Cardiac fibroblast (primary cell): ENCODE data around the gene ALDH4A1.

ENCODE experiments used
- DNase-seq, 2 donors: peaks; one replicate each; pipeline versions ENCODE4 v3.0.0 to v3.0.0-alpha.2; 2010; ENCODE audit warnings: low read depth in 2 of 2
- H3K4me3 ChIP-seq, 2 donors: replicated peaks in 1 of 2; 1 replicate in 1 of 2; 2 replicates in 1 of 2; pipeline ENCODE4 v1.5.1; 2011; ENCODE audit warnings: low read depth in 2 of 2, low read length in 2 of 2, mild to moderate bottlenecking in 2 of 2, moderate library complexity in 1 of 2
- TF ChIP-seq, protein P1 (sequence below): IDR thresholded peaks from one replicate; pipeline ENCODE4 v1.5.1; 2011; ENCODE audit warnings: low read depth, mild to moderate bottlenecking, low read length, inconsistent platforms

ALDH4A1 gene, protein sequence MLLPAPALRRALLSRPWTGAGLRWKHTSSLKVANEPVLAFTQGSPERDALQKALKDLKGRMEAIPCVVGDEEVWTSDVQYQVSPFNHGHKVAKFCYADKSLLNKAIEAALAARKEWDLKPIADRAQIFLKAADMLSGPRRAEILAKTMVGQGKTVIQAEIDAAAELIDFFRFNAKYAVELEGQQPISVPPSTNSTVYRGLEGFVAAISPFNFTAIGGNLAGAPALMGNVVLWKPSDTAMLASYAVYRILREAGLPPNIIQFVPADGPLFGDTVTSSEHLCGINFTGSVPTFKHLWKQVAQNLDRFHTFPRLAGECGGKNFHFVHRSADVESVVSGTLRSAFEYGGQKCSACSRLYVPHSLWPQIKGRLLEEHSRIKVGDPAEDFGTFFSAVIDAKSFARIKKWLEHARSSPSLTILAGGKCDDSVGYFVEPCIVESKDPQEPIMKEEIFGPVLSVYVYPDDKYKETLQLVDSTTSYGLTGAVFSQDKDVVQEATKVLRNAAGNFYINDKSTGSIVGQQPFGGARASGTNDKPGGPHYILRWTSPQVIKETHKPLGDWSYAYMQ

GRCh38 chr1:18902523-18903290 is at the start of gene ALDH4A1:
Gene ALDH4A1, minus strand, starts transcription at chr1:18902555. Its CDS starts 32 bp downstream, at chr1:18902523.
- peak; percentile 99 for DNase-seq
- peak within 1 kb of the TSS; percentile 69 to 89 for H3K4me3 ChIP-seq
- TF ChIP-seq, protein P1, sequence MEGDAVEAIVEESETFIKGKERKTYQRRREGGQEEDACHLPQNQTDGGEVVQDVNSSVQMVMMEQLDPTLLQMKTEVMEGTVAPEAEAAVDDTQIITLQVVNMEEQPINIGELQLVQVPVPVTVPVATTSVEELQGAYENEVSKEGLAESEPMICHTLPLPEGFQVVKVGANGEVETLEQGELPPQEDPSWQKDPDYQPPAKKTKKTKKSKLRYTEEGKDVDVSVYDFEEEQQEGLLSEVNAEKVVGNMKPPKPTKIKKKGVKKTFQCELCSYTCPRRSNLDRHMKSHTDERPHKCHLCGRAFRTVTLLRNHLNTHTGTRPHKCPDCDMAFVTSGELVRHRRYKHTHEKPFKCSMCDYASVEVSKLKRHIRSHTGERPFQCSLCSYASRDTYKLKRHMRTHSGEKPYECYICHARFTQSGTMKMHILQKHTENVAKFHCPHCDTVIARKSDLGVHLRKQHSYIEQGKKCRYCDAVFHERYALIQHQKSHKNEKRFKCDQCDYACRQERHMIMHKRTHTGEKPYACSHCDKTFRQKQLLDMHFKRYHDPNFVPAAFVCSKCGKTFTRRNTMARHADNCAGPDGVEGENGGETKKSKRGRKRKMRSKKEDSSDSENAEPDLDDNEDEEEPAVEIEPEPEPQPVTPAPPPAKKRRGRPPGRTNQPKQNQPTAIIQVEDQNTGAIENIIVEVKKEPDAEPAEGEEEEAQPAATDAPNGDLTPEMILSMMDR: no peak

- TF ChIP-seq, protein P1: no peak
- peak; percentile 20 to 30 for DNase-seq
- no peak overlapping the region for H3K4me3 ChIP-seq
These were observed 49.5 kb upstream of the ALDH4A1 start for GRCh38 chr1:18951818-18952391.

DNA sequence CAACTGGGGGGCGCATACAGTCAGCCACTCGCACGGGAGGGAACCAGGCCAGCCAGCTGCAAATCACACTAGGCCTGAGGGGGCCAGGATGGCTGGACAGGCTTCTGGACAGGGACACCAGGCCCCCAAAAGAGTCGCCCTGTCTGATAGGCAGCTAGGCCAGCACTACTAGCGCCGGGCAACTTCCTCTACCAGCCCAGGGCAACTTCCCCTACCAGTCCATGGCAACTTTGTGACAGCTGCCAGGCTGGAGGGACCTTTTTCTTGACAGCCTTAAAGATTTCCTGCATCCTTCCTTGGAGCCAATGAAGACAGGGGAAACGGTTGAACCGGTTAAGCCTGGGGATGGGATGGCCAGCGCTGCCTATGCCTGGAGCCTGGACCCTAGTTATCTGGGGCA is 49.1 kb upstream of the ALDH4A1 start:
- DNase-seq: no peak
- TF ChIP-seq, protein P1: no peak
- no peak overlapping the region for H3K4me3 ChIP-seq

DNA sequence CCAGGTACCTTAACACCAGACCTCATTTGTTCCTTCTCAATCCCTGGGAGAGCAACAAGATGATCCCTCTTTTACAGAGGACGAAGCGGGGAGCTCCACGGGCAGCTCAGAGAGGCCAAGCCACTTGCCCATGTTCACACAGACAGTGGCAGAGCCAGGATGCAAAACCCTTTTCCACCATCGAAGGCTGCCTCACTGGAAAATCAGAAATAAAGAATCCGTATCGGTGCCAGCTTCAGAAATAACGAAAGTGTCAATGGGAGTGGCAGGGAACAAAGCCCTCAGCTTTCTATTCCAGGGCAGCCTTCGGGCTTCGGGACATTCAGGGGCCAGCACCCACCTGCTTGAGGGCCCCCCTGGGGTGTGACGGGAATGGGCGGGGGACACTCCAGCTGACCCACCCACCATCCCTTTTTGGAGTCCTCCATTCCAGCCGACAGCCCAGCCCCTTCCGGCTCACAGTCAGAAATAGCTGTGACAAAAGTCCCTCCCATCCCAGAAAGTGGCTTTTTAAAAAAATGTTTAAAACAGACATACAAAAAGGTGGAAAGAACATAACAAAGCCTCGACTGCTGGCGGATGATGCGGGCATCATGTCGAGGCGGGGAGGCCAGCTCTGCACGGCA is 48.2 kb upstream of the ALDH4A1 start:
- TF ChIP-seq, protein P1: no peak
- peak overlapping the region in 1 of 2 donors; percentile 12 for H3K4me3 ChIP-seq
- peak; percentile 24 to 28 for DNase-seq

GRCh38 chr1:18949686-18950400 is 47.5 kb upstream of the ALDH4A1 start:
- H3K4me3 ChIP-seq: peak overlapping the region in 1 of 2 donors; percentile 12
- DNase-seq: peak; percentile 61 to 65

More at GRCh38 chr1:18949686-18950400, 47.5 kb upstream of the ALDH4A1 start:
- TF ChIP-seq, protein P1: peak; percentile 36
